Liver (tissue), 9 donors: ENCODE measurements around the gene GPI. TPM values are rescaled to one million over a fixed set of nuclear protein-coding genes. Genes with fewer than 3 reads are reported as not detected.

ENCODE experiments used
- DNase-seq: peaks from one replicate; pipeline ENCODE4 v3.0.0-alpha.2; 2017; ENCODE audit warnings: low spot score
- H3K27ac ChIP-seq, 2 donors: one replicate each; pipeline ENCODE4 v1.7.0; 2013; ENCODE audit warnings: inconsistent platforms in 2 of 2, low read length in 2 of 2, control low read depth in 1 of 2, low read depth in 1 of 2, mild to moderate bottlenecking in 1 of 2
- H3K27me3 ChIP-seq, 4 donors: one replicate each; pipeline versions ENCODE4 v1.6.1 to v1.7.0; 2013; ENCODE audit warnings: low read length in 3 of 4, inconsistent platforms in 1 of 4, mild to moderate bottlenecking in 1 of 4, moderate library complexity in 1 of 4; ENCODE audit not compliant: control insufficient read depth in 4 of 4, insufficient read depth in 4 of 4
- H3K36me3 ChIP-seq, 4 donors: one replicate each; pipeline versions ENCODE4 v1.6.1 to v1.7.0; 2013; ENCODE audit warnings: low read length in 3 of 4, mild to moderate bottlenecking in 3 of 4, low read depth in 1 of 4, moderate library complexity in 1 of 4; ENCODE audit not compliant: control insufficient read depth in 4 of 4, insufficient read depth in 3 of 4
- H3K4me1 ChIP-seq, 4 donors: one replicate each; pipeline versions ENCODE4 v1.6.1 to v1.7.0; 2013; ENCODE audit warnings: low read length in 3 of 4, mild to moderate bottlenecking in 3 of 4, moderate library complexity in 1 of 4; ENCODE audit not compliant: control insufficient read depth in 4 of 4, insufficient read depth in 4 of 4
- H3K4me3 ChIP-seq, 3 donors: one replicate each; pipeline versions ENCODE4 v1.6.1 to v1.7.0; 2013; ENCODE audit warnings: low read length in 3 of 3, control low read depth in 1 of 3, low read depth in 1 of 3, mild to moderate bottlenecking in 1 of 3
- H3K9ac ChIP-seq, 2 donors: one replicate each; pipeline ENCODE4 v1.7.0; 2013; ENCODE audit warnings: low read length in 2 of 2, mild to moderate bottlenecking in 2 of 2, moderate library complexity in 2 of 2, control low read depth in 1 of 2, low read depth in 1 of 2
- H3K9me3 ChIP-seq, 4 donors: one replicate each; pipeline versions ENCODE4 v1.6.1 to v1.7.0; 2013; ENCODE audit warnings: low read length in 3 of 4; ENCODE audit not compliant: control insufficient read depth in 4 of 4
- ATF3 ChIP-seq: IDR thresholded peaks from 2 replicates; pipeline ENCODE4 v1.6.1; 2016; ENCODE audit warnings: antibody characterized with exemption
- CTCF ChIP-seq: fragments of 150-350 bp; IDR thresholded peaks from 2 replicates; pipeline ENCODE4 v1.5.1; 2017; ENCODE audit warnings: improper control_type of control experiment, low read depth, low read length; ENCODE audit not compliant: missing input control
- EGR1 ChIP-seq, 2 donors: IDR thresholded peaks; 2 replicates each; pipeline ENCODE4 v1.6.1; 2016 to 2018; ENCODE audit warnings: antibody characterized with exemption in 2 of 2, low read depth in 2 of 2
- FOXA1 ChIP-seq: IDR thresholded peaks from 2 replicates; pipeline ENCODE4 v1.6.1; 2016; ENCODE audit warnings: antibody characterized with exemption
- FOXA2 ChIP-seq: IDR thresholded peaks from 2 replicates; pipeline ENCODE4 v1.6.1; 2016; ENCODE audit warnings: antibody characterized with exemption
- GABPA ChIP-seq, 2 donors: IDR thresholded peaks in 1 of 2; conservative IDR thresholded peaks in 1 of 2; 2 replicates each; pipeline ENCODE4 v1.6.1; 2016; ENCODE audit warnings: antibody characterized with exemption in 2 of 2, mild to moderate bottlenecking in 1 of 2, moderate library complexity in 1 of 2
- HNF4A ChIP-seq, 2 donors: conservative IDR thresholded peaks; 2 replicates each; pipeline ENCODE4 v1.6.1; 2016; ENCODE audit warnings: antibody characterized with exemption in 2 of 2, mild to moderate bottlenecking in 2 of 2
- HNF4G ChIP-seq: IDR thresholded peaks from 2 replicates; pipeline ENCODE4 v1.6.1; 2016; ENCODE audit warnings: antibody characterized with exemption
- JUND ChIP-seq, 2 donors: IDR thresholded peaks; 2 replicates each; pipeline ENCODE4 v1.6.1; 2016; ENCODE audit warnings: antibody characterized with exemption in 2 of 2
- MAX ChIP-seq: IDR thresholded peaks from 2 replicates; pipeline ENCODE4 v1.6.1; 2016; ENCODE audit warnings: antibody characterized with exemption
- NR2F2 ChIP-seq: IDR thresholded peaks from 2 replicates; pipeline ENCODE4 v1.6.1; 2016; ENCODE audit warnings: antibody characterized with exemption
- RAD21 ChIP-seq, 2 donors: IDR thresholded peaks; 2 replicates each; pipeline ENCODE4 v1.6.1; 2016; ENCODE audit warnings: antibody characterized with exemption in 2 of 2, mild to moderate bottlenecking in 2 of 2
- REST ChIP-seq: IDR thresholded peaks from 2 replicates; pipeline ENCODE4 v1.6.1; 2016; ENCODE audit warnings: antibody characterized with exemption, mild to moderate bottlenecking
- RXRA ChIP-seq, 2 donors: IDR thresholded peaks; 2 replicates each; pipeline ENCODE4 v1.6.1; 2017 to 2018; ENCODE audit warnings: antibody characterized with exemption in 2 of 2, mild to moderate bottlenecking in 1 of 2
- SP1 ChIP-seq: IDR thresholded peaks from 2 replicates; pipeline ENCODE4 v1.6.1; 2018; ENCODE audit warnings: antibody characterized with exemption, mild to moderate bottlenecking
- TAF1 ChIP-seq: conservative IDR thresholded peaks from 2 replicates; pipeline ENCODE4 v1.6.1; 2016; ENCODE audit warnings: antibody characterized with exemption, mild to moderate bottlenecking
- YY1 ChIP-seq: IDR thresholded peaks from 2 replicates; pipeline ENCODE4 v1.6.1; 2016; ENCODE audit warnings: antibody characterized with exemption, mild to moderate bottlenecking
- ZBTB33 ChIP-seq: IDR thresholded peaks from 2 replicates; pipeline ENCODE4 v1.6.1; 2016; ENCODE audit warnings: antibody characterized with exemption
- WGBS: extraction: QIAGEN DNeasy Blood & Tissue Kit; methylation state at CpG from one replicate; pipeline ENCODE4 v1.1.7; 2013; 5-methylcytosine and 5-hydroxymethylcytosine counted together
- polyA plus RNA-seq, 2 donors: library from polyadenylated mRNA; stranded (reverse) in 1 of 2; unstranded in 1 of 2; fragments of 200-250 nt in 1 of 2; fragments of >200 nt in 1 of 2; fragmentation: Nextera tagmentation in 1 of 2; extraction: Ambion mirVana in 1 of 2; gene quantifications; one replicate each; pipeline versions ENCODE4 v1.2.1 to v1.2.3, GENCODE V29; 2013 to 2015
- total RNA-seq, 2 donors: library from RNA; depleted of rRNA; stranded (reverse); fragments of >200 nt; gene quantifications; one replicate each; pipeline ENCODE4 v1.2.3, GENCODE V29; 2014
- donor health status: healthy.
- donor health status: healthy.
- donor health status: healthy.
- donor health status: healthy.
- donor health status: healthy.

GPI gene
- total and polyA plus RNA-seq, 4 donors = 61.8 to 191 (median 158) TPM

- TF ChIP-seq CTCF (no peak), FOXA2 (no peak), MAX (no peak), RXRA (IDR thresholded peaks at IDR 0.05) (no peak), JUND (IDR thresholded peaks at IDR 0.05) (no peak), HNF4G (no peak), EGR1 (IDR thresholded peaks at IDR 0.05; ENCODE audit: low read depth in 2 of 2) (no peak), ZBTB33 (no peak), SP1 (no peak), YY1 (no peak), RAD21 (IDR thresholded peaks at IDR 0.05) (no peak), TAF1 (no peak), HNF4A (conservative IDR thresholded peaks at IDR 0.05) (no peak), GABPA (IDR thresholded peaks at IDR 0.05 in 1 of 2, conservative IDR thresholded peaks at IDR 0.05 in 1 of 2) (no peak), ATF3 (no peak), NR2F2 (no peak), FOXA1 (no peak)
- H3K36me3 ChIP-seq = peaks cover 0 to 10% (median 5%) of the 10 kb centered on the region in 4 donors
- no peaks in the 10 kb centered on the region for H3K9me3 ChIP-seq
- H3K9ac ChIP-seq = no peak overlapping the region
- no peaks in the 10 kb centered on the region for H3K4me1 ChIP-seq
- DNase-seq = no peak
- no peak overlapping the region for H3K4me3 ChIP-seq
- 95% methylated on average over 3 of the region's 3 CpGs for WGBS
- no peak overlapping the region for H3K27ac ChIP-seq
- H3K27me3 ChIP-seq = no peaks in the 10 kb centered on the region
Observed at GRCh38 chr19:34319230-34319585, 45.8 kb upstream of the GPI start.

- Histone ChIP-seq H3K4me1 (no peaks in the 10 kb centered on the region), H3K27ac (no peak overlapping the region), H3K9me3 (no peaks in the 10 kb centered on the region), H3K36me3 (peaks cover under 1 to 10% (median 5%) of the 10 kb centered on the region in 4 donors), H3K4me3 (no peak overlapping the region), H3K9ac (no peak overlapping the region), H3K27me3 (no peaks in the 10 kb centered on the region)
- no peak for DNase-seq
- TF ChIP-seq JUND (IDR thresholded peaks at IDR 0.05) (no peak), CTCF (no peak), ZBTB33 (no peak), REST (no peak), TAF1 (no peak), YY1 (no peak), GABPA (IDR thresholded peaks at IDR 0.05 in 1 of 2, conservative IDR thresholded peaks at IDR 0.05 in 1 of 2) (no peak), MAX (no peak), ATF3 (no peak), NR2F2 (no peak), FOXA1 (no peak), RAD21 (IDR thresholded peaks at IDR 0.05) (no peak)
- 97% methylated on average over 11 of the region's 11 CpGs for WGBS
Observed at GRCh38 chr19:34319785-34320184, 45.2 kb upstream of the GPI start.
